GM23338 (cell line): ENCODE results near the gene GBX1. TPM values are rescaled to one million over a fixed set of nuclear protein-coding genes. Genes with fewer than 3 reads are reported as not detected.

ENCODE experiments used
- ATAC-seq: fragments of 200-7000 bp; cut with Tn5 transposase; 3 replicates; pipeline ENCODE4 v1.9.1; 2020
- DNase-seq: peaks from one replicate; pipeline ENCODE4 v3.0.0-alpha.2; 2015; ENCODE audit warnings: low spot score
- H2AFZ ChIP-seq: fragments of 200-600 bp; sonication (generic); 2 replicates; pipeline ENCODE4 v1.8.0; 2016; ENCODE audit warnings: antibody characterized with exemption, mild to moderate bottlenecking, moderate library complexity
- H3F3A ChIP-seq: fragments of 200-600 bp; sonication (generic); replicated peaks from 2 replicates; pipeline ENCODE4 v1.8.0; 2017; ENCODE audit warnings: antibody characterized with exemption, mixed run types, low read depth
- H3K27ac ChIP-seq: fragments of 200-600 bp; sonication (generic); 2 replicates; pipeline ENCODE4 v1.6.1; 2016; ENCODE audit warnings: low read depth
- H3K27me3 ChIP-seq: fragments of 200-600 bp; sonication (generic); 2 replicates; pipeline ENCODE4 v1.8.0; 2016; ENCODE audit warnings: mild to moderate bottlenecking, mixed run types, moderate library complexity; ENCODE audit not compliant: insufficient read depth
- H3K36me3 ChIP-seq: fragments of 200-600 bp; sonication (generic); 2 replicates; pipeline ENCODE4 v1.8.0; 2016; ENCODE audit warnings: mild to moderate bottlenecking; ENCODE audit not compliant: insufficient read depth
- H3K4me1 ChIP-seq: fragments of 200-600 bp; sonication (generic); 2 replicates; pipeline ENCODE4 v1.8.0; 2016; ENCODE audit warnings: mild to moderate bottlenecking, moderate library complexity; ENCODE audit not compliant: insufficient read depth
- H3K4me2 ChIP-seq: fragments of 200-600 bp; sonication (generic); 2 replicates; pipeline ENCODE4 v1.7.1; 2017; ENCODE audit warnings: mixed run types
- H3K4me3 ChIP-seq: fragments of 200-600 bp; sonication (generic); 2 replicates; pipeline ENCODE4 v1.6.1; 2016; ENCODE audit warnings: mixed run types
- H3K79me2 ChIP-seq: fragments of 200-600 bp; sonication (generic); replicated peaks from 2 replicates; pipeline ENCODE4 v1.8.0; 2017; ENCODE audit warnings: mild to moderate bottlenecking; ENCODE audit not compliant: insufficient read depth
- H3K9me2 ChIP-seq: fragments of 200-600 bp; sonication (generic); 2 replicates; pipeline ENCODE4 v1.8.0; 2017; ENCODE audit not compliant: insufficient read depth
- H4K20me1 ChIP-seq: fragments of 200-600 bp; sonication (generic); replicated peaks from 2 replicates; pipeline ENCODE4 v1.8.0; 2017; ENCODE audit warnings: mild to moderate bottlenecking; ENCODE audit not compliant: insufficient read depth
- H3K27ac Mint-ChIP-seq: 2 replicates; pipeline ENCODE4 v1.8.0; 2020; ENCODE audit warnings: inconsistent platforms, mild to moderate bottlenecking, moderate library complexity, mixed read lengths
- H3K27me3 Mint-ChIP-seq: 3 replicates; pipeline ENCODE4 v1.8.0; 2022; ENCODE audit warnings: low read depth, mild to moderate bottlenecking, moderate library complexity, mixed read lengths, inconsistent platforms; ENCODE audit not compliant: insufficient read depth, poor library complexity
- H3K36me3 Mint-ChIP-seq: 3 replicates; pipeline ENCODE4 v1.8.0; 2021; ENCODE audit warnings: low read depth, mild to moderate bottlenecking, inconsistent platforms, moderate library complexity, mixed read lengths
- H3K4me1 Mint-ChIP-seq: 3 replicates; pipeline ENCODE4 v1.8.0; 2020; ENCODE audit warnings: mild to moderate bottlenecking, inconsistent platforms, mixed read lengths
- H3K4me3 Mint-ChIP-seq: 3 replicates; pipeline ENCODE4 v1.8.0; 2021; ENCODE audit warnings: moderate library complexity, mild to moderate bottlenecking, inconsistent platforms, mixed read lengths
- H3K9me3 Mint-ChIP-seq: 3 replicates; pipeline ENCODE4 v1.8.0; 2020; ENCODE audit warnings: moderate library complexity, mild to moderate bottlenecking, inconsistent platforms, mixed read lengths
- CREB1 ChIP-seq: fragments of 250-450 bp; sonication (Bioruptor Pico); IDR thresholded peaks from 2 replicates; pipeline ENCODE4 v1.5.0; 2020; ENCODE audit warnings: low read depth, mild to moderate bottlenecking, moderate library complexity
- EZH2 ChIP-seq: fragments of 200-600 bp; sonication (generic); IDR thresholded peaks from one replicate; pipeline ENCODE4 v1.8.0; 2017; ENCODE audit warnings: antibody characterized with exemption, mild to moderate bottlenecking, low read depth; ENCODE audit not compliant: unreplicated experiment
- EZH2phosphoT487 ChIP-seq: fragments of 200-600 bp; sonication (generic); IDR thresholded peaks from one replicate; pipeline ENCODE4 v1.8.1; 2018; ENCODE audit warnings: antibody characterized with exemption; ENCODE audit not compliant: unreplicated experiment
- JUNB ChIP-seq: IDR thresholded peaks from one replicate; pipeline ENCODE4 v1.6.1; 2016; ENCODE audit warnings: antibody characterized with exemption; ENCODE audit not compliant: unreplicated experiment
- STAT1 ChIP-seq: IDR thresholded peaks from one replicate; pipeline ENCODE4 v1.6.1; 2016; ENCODE audit warnings: antibody characterized with exemption; ENCODE audit not compliant: unreplicated experiment
- ZNF114 ChIP-seq: fragments of 250-450 bp; sonication (Bioruptor Pico); IDR thresholded peaks from 2 replicates; pipeline ENCODE4 v1.5.0; 2020; ENCODE audit warnings: mild to moderate bottlenecking, moderate library complexity
- ZNF331 ChIP-seq: fragments of 250-450 bp; sonication (Bioruptor Pico); IDR thresholded peaks from 2 replicates; pipeline ENCODE4 v1.5.0; 2020; ENCODE audit warnings: low read depth, mild to moderate bottlenecking, moderate library complexity
- polyA plus RNA-seq: library from polyadenylated mRNA; unstranded; fragments of >200 nt; fragmentation: Nextera tagmentation; extraction: Ambion mirVana; gene quantifications from 2 replicates; pipeline ENCODE4 v1.2.1, GENCODE V29; 2016
- total RNA-seq: library from RNA; depleted of rRNA; stranded (reverse); fragments of >200 nt; shearing (Covaris generic); gene quantifications from 2 replicates; pipeline ENCODE4 v1.2.3, GENCODE V29; 2014
- TF ChIP-seq, protein P1 (sequence below), 2 experiments: fragments of 200-600 bp in 1 of 2; sonication (generic) in 1 of 2; conservative IDR thresholded peaks; 2 replicates each; pipeline versions ENCODE4 v1.5.1 to v1.6.1; 2016 to 2017; ENCODE audit warnings: antibody characterized with exemption in 2 of 2, low read depth in 2 of 2, mild to moderate bottlenecking in 2 of 2, moderate library complexity in 1 of 2
- TF ChIP-seq, protein P2 (sequence below): IDR thresholded peaks from one replicate; pipeline ENCODE4 v1.6.1; 2018; ENCODE audit warnings: antibody characterized with exemption; ENCODE audit not compliant: unreplicated experiment

Gene GBX1
- total and polyA plus RNA-seq, 2 experiments from 2014 or later = 0.24 TPM; not detected in 1

DNA sequence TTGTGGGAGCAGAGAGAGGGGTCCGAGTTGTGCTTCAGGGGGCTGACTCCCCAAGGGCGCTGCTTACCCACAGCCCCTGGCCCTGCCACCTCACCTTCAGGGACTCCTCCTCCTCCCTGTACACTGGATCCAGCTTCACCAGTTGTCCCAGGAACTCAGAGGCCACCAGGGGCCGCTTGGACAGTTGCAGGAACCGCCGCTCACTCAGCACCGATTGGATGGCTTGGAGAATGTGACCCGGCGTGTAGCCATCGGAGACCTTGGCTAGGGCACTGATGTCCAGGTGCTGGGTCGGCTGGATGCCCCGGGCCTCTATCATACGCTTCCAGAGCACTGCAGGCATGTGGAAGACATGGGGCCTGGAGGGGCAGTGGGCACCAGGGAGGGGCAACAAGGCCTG lies 24.1 kb upstream of the GBX1 start:
- Histone ChIP-seq H3K4me3 (no peak overlapping the region), H3K4me1 (peaks cover 2% of the 10 kb centered on the region; the same call in 1 of the 2 replicates), H3F3A (no peaks in the 10 kb centered on the region), H3K4me2 (no peak overlapping the region), H3K79me2 (no peaks in the 10 kb centered on the region), H2AFZ (no peak overlapping the region), H3K36me3 (no peaks in the 10 kb centered on the region), H3K9me2 (no peaks in the 10 kb centered on the region), H3K27ac (no peak overlapping the region), H4K20me1 (no peaks in the 10 kb centered on the region), H3K27me3 (no peaks in the 10 kb centered on the region)
- TF ChIP-seq, protein P1, sequence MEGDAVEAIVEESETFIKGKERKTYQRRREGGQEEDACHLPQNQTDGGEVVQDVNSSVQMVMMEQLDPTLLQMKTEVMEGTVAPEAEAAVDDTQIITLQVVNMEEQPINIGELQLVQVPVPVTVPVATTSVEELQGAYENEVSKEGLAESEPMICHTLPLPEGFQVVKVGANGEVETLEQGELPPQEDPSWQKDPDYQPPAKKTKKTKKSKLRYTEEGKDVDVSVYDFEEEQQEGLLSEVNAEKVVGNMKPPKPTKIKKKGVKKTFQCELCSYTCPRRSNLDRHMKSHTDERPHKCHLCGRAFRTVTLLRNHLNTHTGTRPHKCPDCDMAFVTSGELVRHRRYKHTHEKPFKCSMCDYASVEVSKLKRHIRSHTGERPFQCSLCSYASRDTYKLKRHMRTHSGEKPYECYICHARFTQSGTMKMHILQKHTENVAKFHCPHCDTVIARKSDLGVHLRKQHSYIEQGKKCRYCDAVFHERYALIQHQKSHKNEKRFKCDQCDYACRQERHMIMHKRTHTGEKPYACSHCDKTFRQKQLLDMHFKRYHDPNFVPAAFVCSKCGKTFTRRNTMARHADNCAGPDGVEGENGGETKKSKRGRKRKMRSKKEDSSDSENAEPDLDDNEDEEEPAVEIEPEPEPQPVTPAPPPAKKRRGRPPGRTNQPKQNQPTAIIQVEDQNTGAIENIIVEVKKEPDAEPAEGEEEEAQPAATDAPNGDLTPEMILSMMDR (conservative IDR thresholded peaks at IDR 0.05; ENCODE audit: low read depth in 2 of 2) = 0 out of 4 replicates have a peak, but pooled peaks of 1 of the 2 experiments have one; percentile 7
- TF ChIP-seq ZNF114 = no peak
- Mint-ChIP-seq H3K27me3 (peaks cover 3% of the 10 kb centered on the region), H3K4me3 (no peak overlapping the region), H3K4me1 (no peaks in the 10 kb centered on the region), H3K9me3 (no peaks in the 10 kb centered on the region), H3K27ac (no peak overlapping the region), H3K36me3 (no peaks in the 10 kb centered on the region)
- ATAC-seq (peak; percentile 10; the same call in 1 of the 3 replicates), DNase-seq (no peak)

DNA sequence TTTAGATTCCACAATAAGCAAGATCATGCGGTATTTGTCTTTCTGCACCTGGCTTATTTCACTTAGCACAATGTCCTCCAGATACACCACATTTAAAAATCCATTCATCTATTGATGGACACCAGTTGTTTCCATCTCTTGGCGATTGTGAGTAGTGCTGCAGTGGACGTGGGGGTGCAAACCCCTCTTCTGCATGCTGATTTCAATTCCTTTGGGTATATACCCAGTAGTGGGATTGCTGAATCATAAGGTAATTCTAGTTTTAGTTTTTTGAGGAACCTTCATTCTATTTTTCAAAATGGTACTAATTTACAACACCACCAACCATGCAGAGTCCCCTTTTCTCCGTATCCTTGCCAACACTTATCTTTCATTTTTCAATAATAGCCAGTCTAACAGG lies 21.5 kb upstream of the GBX1 start:
- H2AFZ ChIP-seq = no peak overlapping the region
- Mint-ChIP-seq H3K4me1 (no peaks in the 10 kb centered on the region), H3K9me3 (no peaks in the 10 kb centered on the region), H3K27ac (no peak overlapping the region), H3K36me3 (no peaks in the 10 kb centered on the region), H3K4me3 (no peak overlapping the region), H3K27me3 (peaks cover 3% of the 10 kb centered on the region)
- no peak overlapping the region for H3K27ac ChIP-seq
- H3K79me2 ChIP-seq = no peaks in the 10 kb centered on the region
- no peaks in the 10 kb centered on the region for H3K27me3 ChIP-seq
- no peak overlapping the region for H3K4me3 ChIP-seq
- H3K36me3 ChIP-seq = no peaks in the 10 kb centered on the region
- H3K9me2 ChIP-seq = no peaks in the 10 kb centered on the region
- no peaks in the 10 kb centered on the region for H4K20me1 ChIP-seq
- DNase-seq = no peak
- H3K4me2 ChIP-seq = no peak overlapping the region
- H3F3A ChIP-seq = no peaks in the 10 kb centered on the region
- no peak for ATAC-seq
- no peaks in the 10 kb centered on the region for H3K4me1 ChIP-seq
- TF ChIP-seq, protein P1 (conservative IDR thresholded peaks at IDR 0.05; ENCODE audit: low read depth in 2 of 2) = no peak
- TF ChIP-seq JUNB (no peak), ZNF331 (CRISPR knock-in tag) (no peak), EZH2 (no peak), CREB1 (CRISPR knock-in tag) (no peak), EZH2phosphoT487 (no peak), STAT1 (no peak)
- TF ChIP-seq, protein P2, sequence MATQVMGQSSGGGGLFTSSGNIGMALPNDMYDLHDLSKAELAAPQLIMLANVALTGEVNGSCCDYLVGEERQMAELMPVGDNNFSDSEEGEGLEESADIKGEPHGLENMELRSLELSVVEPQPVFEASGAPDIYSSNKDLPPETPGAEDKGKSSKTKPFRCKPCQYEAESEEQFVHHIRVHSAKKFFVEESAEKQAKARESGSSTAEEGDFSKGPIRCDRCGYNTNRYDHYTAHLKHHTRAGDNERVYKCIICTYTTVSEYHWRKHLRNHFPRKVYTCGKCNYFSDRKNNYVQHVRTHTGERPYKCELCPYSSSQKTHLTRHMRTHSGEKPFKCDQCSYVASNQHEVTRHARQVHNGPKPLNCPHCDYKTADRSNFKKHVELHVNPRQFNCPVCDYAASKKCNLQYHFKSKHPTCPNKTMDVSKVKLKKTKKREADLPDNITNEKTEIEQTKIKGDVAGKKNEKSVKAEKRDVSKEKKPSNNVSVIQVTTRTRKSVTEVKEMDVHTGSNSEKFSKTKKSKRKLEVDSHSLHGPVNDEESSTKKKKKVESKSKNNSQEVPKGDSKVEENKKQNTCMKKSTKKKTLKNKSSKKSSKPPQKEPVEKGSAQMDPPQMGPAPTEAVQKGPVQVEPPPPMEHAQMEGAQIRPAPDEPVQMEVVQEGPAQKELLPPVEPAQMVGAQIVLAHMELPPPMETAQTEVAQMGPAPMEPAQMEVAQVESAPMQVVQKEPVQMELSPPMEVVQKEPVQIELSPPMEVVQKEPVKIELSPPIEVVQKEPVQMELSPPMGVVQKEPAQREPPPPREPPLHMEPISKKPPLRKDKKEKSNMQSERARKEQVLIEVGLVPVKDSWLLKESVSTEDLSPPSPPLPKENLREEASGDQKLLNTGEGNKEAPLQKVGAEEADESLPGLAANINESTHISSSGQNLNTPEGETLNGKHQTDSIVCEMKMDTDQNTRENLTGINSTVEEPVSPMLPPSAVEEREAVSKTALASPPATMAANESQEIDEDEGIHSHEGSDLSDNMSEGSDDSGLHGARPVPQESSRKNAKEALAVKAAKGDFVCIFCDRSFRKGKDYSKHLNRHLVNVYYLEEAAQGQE = no peak
